KMS-11 (cell line): ENCODE data around the gene PAK1IP1.
"Not testable (repeated sequence)": the region's sequence is repeated elsewhere in the genome, so short reads cannot be mapped to it uniquely, and the experiment has no call there.

Experiments
- H2AFZ ChIP-seq: fragments of 200-600 bp; sonication (generic); 2 replicates; pipeline ENCODE4 v1.6.1; 2016; ENCODE audit warnings: antibody characterized with exemption, mixed run types, low read depth
- H3K27ac ChIP-seq: fragments of 200-600 bp; sonication (generic); 2 replicates; pipeline ENCODE4 v1.6.1; 2016; ENCODE audit warnings: mild to moderate bottlenecking, mixed run types
- H3K27me3 ChIP-seq: fragments of 200-600 bp; sonication (generic); 2 replicates; pipeline ENCODE4 v1.6.1; 2017; ENCODE audit warnings: mild to moderate bottlenecking, low read depth, mixed run types, moderate library complexity; ENCODE audit not compliant: insufficient read depth
- H3K36me3 ChIP-seq: fragments of 200-600 bp; sonication (generic); 2 replicates; pipeline ENCODE4 v1.6.1; 2017; ENCODE audit warnings: mild to moderate bottlenecking, mixed run types; ENCODE audit not compliant: insufficient read depth
- H3K4me1 ChIP-seq: fragments of 200-600 bp; sonication (generic); 2 replicates; pipeline ENCODE4 v1.6.1; 2016; ENCODE audit warnings: mild to moderate bottlenecking, low read depth, mixed run types; ENCODE audit not compliant: poor library complexity, severe bottlenecking
- H3K4me2 ChIP-seq: fragments of 200-600 bp; sonication (generic); 2 replicates; pipeline ENCODE4 v1.7.0; 2016; ENCODE audit warnings: mild to moderate bottlenecking, mixed run types
- H3K4me3 ChIP-seq: fragments of 200-600 bp; sonication (generic); IDR thresholded peaks from 2 replicates; pipeline ENCODE4 v1.6.1; 2017; ENCODE audit warnings: low read depth, low read length, mixed read lengths; ENCODE audit not compliant: insufficient read depth
- H3K79me2 ChIP-seq: fragments of 200-600 bp; sonication (generic); 2 replicates; pipeline ENCODE4 v1.6.1; 2016; ENCODE audit warnings: low read depth, mixed run types; ENCODE audit not compliant: insufficient read depth
- H3K9ac ChIP-seq: fragments of 200-600 bp; sonication (generic); 2 replicates; pipeline ENCODE4 v1.6.1; 2016; ENCODE audit warnings: mild to moderate bottlenecking, mixed run types
- H4K20me1 ChIP-seq: fragments of 200-600 bp; sonication (generic); 2 replicates; pipeline ENCODE4 v1.6.1; 2016; ENCODE audit warnings: mild to moderate bottlenecking, mixed run types; ENCODE audit not compliant: insufficient read depth
- CTCF ChIP-seq: fragments of 200-600 bp; sonication (generic); conservative IDR thresholded peaks from 2 replicates; pipeline ENCODE4 v1.6.1; 2017; ENCODE audit warnings: low read depth, mild to moderate bottlenecking, antibody characterized with exemption, low read length, moderate library complexity, mixed read lengths

PAK1IP1 gene

GRCh38 chr6:10694302-10695085, at the start of gene PAK1IP1, which contains the start of gene C6orf52:
Gene PAK1IP1, plus strand, starts transcription at chr6:10694972. Its CDS starts 14 bp downstream, at chr6:10694986.
Gene C6orf52, minus strand, starts transcription at chr6:10694616. Its CDS starts 7,066 bp downstream, at chr6:10687550.
- H4K20me1 ChIP-seq, result no peaks in the 10 kb centered on the region
- TF ChIP-seq CTCF, result no peak
- H3K27ac ChIP-seq, result peak within 1 kb of the TSS; percentile 89
- H3K4me2 ChIP-seq, result peak within 1 kb of the TSS; percentile 88
- peaks cover 24% of the 10 kb centered on the region for H3K4me1 ChIP-seq
- H3K79me2 ChIP-seq, result peaks cover 46% of the 10 kb centered on the region
- H2AFZ ChIP-seq, result peak within 1 kb of the TSS; percentile 79
- H3K9ac ChIP-seq, result peak within 1 kb of the TSS; percentile 89
- H3K27me3 ChIP-seq, result no peaks in the 10 kb centered on the region
- H3K4me3 ChIP-seq, result peak within 1 kb of the TSS; percentile 24
- peaks cover 3% of the 10 kb centered on the region; the same call in 1 of the 2 replicates for H3K36me3 ChIP-seq

DNA sequence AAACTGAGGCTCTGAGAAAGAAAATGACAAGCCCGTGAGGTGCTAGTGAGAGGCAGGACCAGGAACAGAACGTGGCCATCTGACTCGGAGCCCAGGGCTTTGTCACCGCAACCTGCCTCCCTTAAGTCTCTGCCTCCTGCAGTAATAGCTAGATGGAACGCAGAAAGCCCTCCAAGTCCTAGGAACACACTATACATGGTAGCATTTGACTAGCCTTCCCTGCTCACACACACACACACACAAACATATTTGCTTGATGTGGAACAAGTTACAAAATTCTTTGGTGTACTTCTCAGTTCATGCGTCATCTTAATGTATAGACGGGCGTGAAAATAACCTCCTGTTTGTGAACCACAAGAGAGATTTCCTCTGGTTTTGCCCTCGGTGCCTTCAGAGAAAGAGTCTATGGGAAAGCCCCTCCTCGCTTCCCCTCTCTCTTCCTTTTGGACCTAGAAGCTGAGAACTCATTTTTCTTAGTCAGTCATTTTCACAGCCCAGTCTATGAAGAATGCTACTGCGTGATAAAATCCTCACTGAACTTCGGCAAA, 39.2 kb upstream of the PAK1IP1 start:
- H3K4me1 ChIP-seq, result no peaks in the 10 kb centered on the region
- H3K79me2 ChIP-seq, result no peaks in the 10 kb centered on the region
- no peaks in the 10 kb centered on the region for H4K20me1 ChIP-seq
- no peak for TF ChIP-seq CTCF
- H3K4me2 ChIP-seq, result no peak overlapping the region
- H2AFZ ChIP-seq, result no peak overlapping the region
- no peak overlapping the region for H3K4me3 ChIP-seq
- H3K36me3 ChIP-seq, result no peaks in the 10 kb centered on the region
- no peak overlapping the region for H3K9ac ChIP-seq
- no peaks in the 10 kb centered on the region for H3K27me3 ChIP-seq
- H3K27ac ChIP-seq, result no peak overlapping the region

DNA sequence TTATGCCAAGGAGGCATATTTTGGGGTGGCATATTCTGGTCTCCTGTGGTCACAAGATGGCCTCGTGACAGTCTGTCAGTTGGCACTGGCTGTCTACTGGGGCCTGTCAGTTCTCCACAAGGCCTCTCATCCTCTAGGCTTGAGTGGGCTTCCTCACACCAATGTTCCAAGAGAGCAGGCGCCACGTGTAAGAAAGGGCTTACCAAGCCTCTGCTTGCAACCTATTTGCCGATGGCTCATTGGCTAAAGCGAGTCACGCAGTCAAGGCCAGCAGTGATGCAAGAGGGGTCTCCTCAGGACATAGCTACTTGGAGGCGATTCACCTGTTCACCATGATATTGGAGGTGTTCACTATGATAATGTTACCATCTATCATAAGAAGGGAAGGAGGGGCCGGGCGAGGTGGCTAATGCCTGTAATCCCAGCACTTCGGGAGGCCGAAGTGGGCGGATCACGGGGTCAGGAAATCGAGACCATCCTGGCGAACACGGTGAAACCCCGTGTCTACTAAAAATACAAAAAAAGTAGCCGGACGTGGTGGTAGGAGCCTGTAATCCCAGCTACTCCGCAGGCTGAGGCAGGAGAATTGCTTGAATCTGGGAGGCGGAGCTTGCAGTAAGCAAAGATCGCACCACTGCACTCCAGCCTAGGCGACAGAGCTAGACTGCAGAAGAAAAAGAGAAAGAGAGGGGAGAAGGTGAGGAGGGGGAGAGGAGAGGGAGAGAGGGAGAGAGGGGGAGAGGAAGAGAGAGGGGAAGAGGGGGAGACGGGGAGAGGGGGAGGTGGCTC, 35.7 kb upstream of the PAK1IP1 start:
- Histone ChIP-seq H3K27ac (no peak overlapping the region), H4K20me1 (no peaks in the 10 kb centered on the region), H3K4me1 (no peaks in the 10 kb centered on the region), H3K4me2 (no peak overlapping the region), H2AFZ (no peak overlapping the region), H3K36me3 (no peaks in the 10 kb centered on the region), H3K4me3 (no peak overlapping the region), H3K9ac (no peak overlapping the region), H3K79me2 (no peaks in the 10 kb centered on the region), H3K27me3 (no peaks in the 10 kb centered on the region)
- no peak for TF ChIP-seq CTCF

DNA sequence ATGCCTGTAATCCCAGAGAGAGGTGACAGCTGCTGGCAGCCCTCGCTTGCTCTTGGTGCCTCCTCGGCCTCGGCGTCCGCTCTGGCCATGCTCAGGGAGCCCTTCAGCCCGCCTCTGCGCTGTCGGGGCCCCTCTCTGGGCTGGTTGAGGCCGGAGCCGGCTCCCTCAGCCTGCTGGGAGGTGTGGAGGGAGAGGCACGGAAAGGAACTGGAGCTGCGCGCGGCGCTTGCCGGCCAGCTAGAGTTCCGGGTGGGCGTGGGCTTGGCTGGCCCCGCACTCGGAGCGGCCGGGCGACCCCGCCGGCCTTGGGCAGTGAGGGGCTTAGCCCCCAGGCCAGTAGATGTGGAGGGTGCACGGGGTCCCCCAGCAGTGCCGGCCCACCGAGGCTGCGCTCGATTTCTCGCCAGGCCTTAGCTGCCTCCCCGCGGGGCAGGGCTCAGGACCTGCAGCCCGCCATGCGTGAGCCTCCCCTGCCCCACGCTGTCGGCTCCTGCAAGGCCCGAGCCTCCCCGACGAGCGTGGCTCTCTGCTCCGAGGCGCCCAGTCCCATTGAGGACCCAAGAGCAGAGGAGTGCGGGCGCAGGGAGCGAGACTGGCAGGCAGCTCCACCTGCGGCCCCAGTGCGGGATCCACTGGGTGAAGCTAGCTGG, 34.9 kb upstream of the PAK1IP1 start:
- H3K27ac ChIP-seq, result no peak overlapping the region
- no peaks in the 10 kb centered on the region for H3K27me3 ChIP-seq
- no peak for TF ChIP-seq CTCF
- no peak overlapping the region for H2AFZ ChIP-seq
- no peak overlapping the region for H3K4me3 ChIP-seq
- no peak overlapping the region for H3K4me2 ChIP-seq
- H4K20me1 ChIP-seq, result no peaks in the 10 kb centered on the region
- no peaks in the 10 kb centered on the region for H3K4me1 ChIP-seq
- no peak overlapping the region for H3K9ac ChIP-seq
- no peaks in the 10 kb centered on the region for H3K79me2 ChIP-seq
- no peaks in the 10 kb centered on the region for H3K36me3 ChIP-seq

- not testable (repeated sequence) for H3K36me3 ChIP-seq, H3K4me2 ChIP-seq, H4K20me1 ChIP-seq, H2AFZ ChIP-seq, H3K79me2 ChIP-seq, H3K27me3 ChIP-seq, H3K9ac ChIP-seq, H3K4me1 ChIP-seq, H3K4me3 ChIP-seq, H3K27ac ChIP-seq
These were observed 34.2 kb upstream of the PAK1IP1 start for GRCh38 chr6:10660431-10661191.
